IPS-18c (cell line): ENCODE measurements around the gene MRPL12.

ENCODE experiments used
- H3K4me3 ChIP-seq: 2 replicates; pipeline ENCODE4 v1.7.0; 2013; ENCODE audit warnings: low read depth, mild to moderate bottlenecking, low read length, moderate library complexity; ENCODE audit not compliant: insufficient read depth
- H3K9me3 ChIP-seq: one replicate; pipeline ENCODE4 v1.6.1; 2013; ENCODE audit warnings: mild to moderate bottlenecking, low read length, moderate library complexity; ENCODE audit not compliant: control insufficient read depth, insufficient read depth

Gene MRPL12

DNA sequence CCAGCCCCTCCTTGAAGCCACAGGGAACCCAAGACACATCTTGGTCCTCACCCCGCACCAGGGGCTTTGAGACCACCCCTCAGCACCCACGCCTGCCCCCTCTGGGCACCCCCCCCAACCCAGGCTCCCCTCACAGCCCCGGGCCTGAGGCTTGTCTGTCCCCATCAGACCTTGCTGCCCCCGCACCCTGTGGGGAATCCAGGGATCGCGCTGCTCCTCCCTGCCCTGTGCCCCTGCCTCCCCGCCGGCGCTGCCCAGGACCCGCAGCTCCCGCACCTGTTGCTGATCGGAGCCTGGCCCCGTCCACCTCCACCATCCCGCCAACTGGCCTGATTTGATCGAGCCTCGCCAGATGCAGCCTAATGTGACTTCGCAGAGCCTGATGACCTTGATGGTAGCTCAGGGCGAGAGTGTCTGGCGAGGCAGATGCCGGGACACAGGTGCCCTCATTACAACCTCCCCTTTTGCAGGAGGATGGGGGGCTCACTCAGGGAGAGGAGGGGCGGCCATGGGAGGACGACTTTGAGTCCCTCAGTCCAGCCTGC, 38.0 kb downstream of the MRPL12 start:
- H3K4me3 ChIP-seq: no peak overlapping the region
- H3K9me3 ChIP-seq: no peaks in the 10 kb centered on the region

GRCh38 chr17:81741594-81742452, 38.7 kb downstream of the MRPL12 start:
- Histone ChIP-seq H3K4me3 (no peak overlapping the region), H3K9me3 (no peaks in the 10 kb centered on the region)
